HepG2 (cell line): ENCODE data around the gene WLS. TPM values are rescaled to one million over a fixed set of nuclear protein-coding genes. Genes with fewer than 3 reads are reported as not detected.

ENCODE experiments used
- ATAC-seq: fragments of 200-7000 bp; cut with Tn5 transposase; 3 replicates; pipeline ENCODE4 v1.9.1; 2020; ENCODE audit warnings: mild to moderate bottlenecking, moderate library complexity
- BruUV-seq: library from RNA; stranded (reverse); fragments of 400-500 nt; replicated peaks from 2 replicates; lab custom pipeline; 2021; lab: Mats Ljungman, UMichigan
- CTCF ChIA-PET: fragments of 300-600 bp; formaldehyde crosslinking; extraction: SDS; loops from one replicate; lab custom pipeline; 2021; ENCODE audit warnings: low total read pairs, inconsistent platforms, low intra/inter-chr PET ratio; lab: Yijun Ruan, JAX
- POLR2A ChIA-PET: fragments of 350-600 bp; sonication (Branson Sonifier 250); formaldehyde crosslinking; loops from one replicate; lab custom pipeline; 2020; ENCODE audit warnings: antibody characterized with exemption, inconsistent platforms; lab: Yijun Ruan, JAX
- DNase-seq: peaks from one replicate; pipeline ENCODE4 v3.0.0-alpha.2; 2015; ENCODE audit warnings: low spot score
- FAIRE-seq: peaks from 3 replicates; lab custom pipeline; 2011; peaks lifted over from hg19 to GRCh38; lab: Jason Lieb, UNC
- H2AFZ ChIP-seq: one replicate; pipeline ENCODE4 v1.6.1; 2011; ENCODE audit warnings: low read length, inconsistent platforms
- H3K27ac ChIP-seq: fragments of 300-600 bp; 3 replicates; pipeline ENCODE4 v1.8.0; 2011; ENCODE audit warnings: mixed run types, mild to moderate bottlenecking, mixed read lengths, low read length, inconsistent platforms; ENCODE audit not compliant: insufficient read depth; ENCODE audit errors: extremely low read length
- H3K27me3 ChIP-seq, 2 experiments: fragments of 200-600 bp in 1 of 2; 2 replicates in 1 of 2; 3 replicates in 1 of 2; pipeline versions ENCODE4 v1.6.0 to v1.8.0; 2011; ENCODE audit warnings: low read length in 2 of 2, mild to moderate bottlenecking in 2 of 2, moderate library complexity in 2 of 2, inconsistent platforms in 1 of 2; ENCODE audit not compliant: insufficient read depth in 2 of 2, control insufficient read depth in 1 of 2
- H3K36me3 ChIP-seq, 2 experiments: fragments of 200-600 bp in 1 of 2; replicated peaks in 1 of 2; 2 replicates in 1 of 2; 3 replicates in 1 of 2; pipeline versions ENCODE4 v1.5.1 to v1.8.0; 2011; ENCODE audit warnings: low read length in 2 of 2, inconsistent platforms in 1 of 2; ENCODE audit not compliant: insufficient read depth in 2 of 2, control insufficient read depth in 1 of 2
- H3K4me1 ChIP-seq: 2 replicates; pipeline ENCODE4 v1.5.1; 2012; ENCODE audit warnings: low read length, inconsistent platforms; ENCODE audit not compliant: insufficient read depth
- H3K4me2 ChIP-seq: 2 replicates; pipeline ENCODE4 v1.6.0; 2011; ENCODE audit warnings: low read depth, low read length, inconsistent platforms
- H3K4me3 ChIP-seq, 3 experiments: fragments of 200-600 bp in 1 of 3; sonication (generic), shearing (Covaris generic) in 1 of 3; replicated peaks in 1 of 3; 2 replicates each; pipeline ENCODE4 v1.5.1; 2011 to 2016; ENCODE audit warnings: low read length in 3 of 3, inconsistent platforms in 2 of 3, low read depth in 2 of 3, mild to moderate bottlenecking in 2 of 3, control low read depth in 1 of 3, mixed read lengths in 1 of 3; ENCODE audit not compliant: insufficient read depth in 1 of 3
- H3K79me2 ChIP-seq: one replicate; pipeline ENCODE4 v1.6.1; 2011; ENCODE audit warnings: low read length, inconsistent platforms; ENCODE audit not compliant: insufficient read depth
- H3K9ac ChIP-seq: 2 replicates; pipeline ENCODE4 v1.6.0; 2011; ENCODE audit warnings: mild to moderate bottlenecking, low read depth, low read length, inconsistent platforms; ENCODE audit not compliant: insufficient read depth
- H3K9me3 ChIP-seq: 2 replicates; pipeline ENCODE4 v1.5.1; 2012; ENCODE audit warnings: mild to moderate bottlenecking, low read length
- H4K20me1 ChIP-seq: 2 replicates; pipeline ENCODE4 v1.6.0; 2011; ENCODE audit warnings: inconsistent platforms, mild to moderate bottlenecking, low read length, moderate library complexity; ENCODE audit not compliant: insufficient read depth
- GFI1 ChIP-seq: sonication (generic); formaldehyde crosslinking; IDR thresholded peaks from 2 replicates; pipeline ENCODE4 v1.5.0; 2020; ENCODE audit warnings: missing genetic modification reagents, mild to moderate bottlenecking, borderline replicate concordance
- KAT2B ChIP-seq: fragments of 150-350 bp; IDR thresholded peaks from 2 replicates; pipeline ENCODE4 v1.6.1; 2014; ENCODE audit warnings: low read depth, low read length, borderline replicate concordance
- MBD4 ChIP-seq: IDR thresholded peaks from 2 replicates; pipeline ENCODE4 v1.6.1; 2012; ENCODE audit warnings: low read length, inconsistent platforms, borderline replicate concordance
- SRY ChIP-seq: sonication (generic); formaldehyde crosslinking; IDR thresholded peaks from 2 replicates; pipeline ENCODE4 v1.8.0; 2022; ENCODE audit warnings: mild to moderate bottlenecking, missing genetic modification reagents
- SYNCRIP ChIP-seq: fragments of 200-400 bp; formaldehyde crosslinking; IDR thresholded peaks from 2 replicates; pipeline ENCODE4 v1.6.1; 2018; ENCODE audit warnings: mild to moderate bottlenecking, low read depth, low read length; ENCODE audit not compliant: insufficient read depth
- TGIF2 ChIP-seq: IDR thresholded peaks from 2 replicates; pipeline ENCODE4 v1.6.1; 2016; ENCODE audit warnings: control low read depth, missing compliant biosample characterization
- YEATS2 ChIP-seq: sonication (generic); formaldehyde crosslinking; IDR thresholded peaks from 2 replicates; pipeline ENCODE4 v1.4.0; 2020; ENCODE audit warnings: missing genetic modification reagents, borderline replicate concordance
- ZBTB21 ChIP-seq: sonication (generic); formaldehyde crosslinking; IDR thresholded peaks from 2 replicates; pipeline ENCODE4 v1.4.0; 2020; ENCODE audit warnings: missing genetic modification reagents
- ZFP1 ChIP-seq: IDR thresholded peaks from 2 replicates; pipeline ENCODE4 v1.6.1; 2016
- ZNF550 ChIP-seq: sonication (generic); formaldehyde crosslinking; IDR thresholded peaks from 2 replicates; pipeline ENCODE4 v1.4.0; 2020; ENCODE audit warnings: mild to moderate bottlenecking, missing genetic modification reagents, borderline replicate concordance
- ZSCAN5A ChIP-seq: sonication (generic); formaldehyde crosslinking; IDR thresholded peaks from 2 replicates; pipeline ENCODE4 v1.8.0; 2022; ENCODE audit warnings: mild to moderate bottlenecking, missing genetic modification reagents, borderline replicate concordance
- WGBS: methylation state at CpG from one replicate; pipeline ENCODE4 v1.1.6; 2017; ENCODE audit warnings: low lambda C conversion rate; 5-methylcytosine and 5-hydroxymethylcytosine counted together
- in situ Hi-C: cut with HindIII; loops from 2 replicates; pipeline ENCODE4 v1.10.0; 2017; ENCODE audit warnings: low pct_unique_long_range_greater_than_20kb; ENCODE audit not compliant: extremely low pct_ligation_motif_present
- intact Hi-C: fragments of 100-400 bp; cut with micrococcal nuclease; formaldehyde crosslinking; loops from one replicate; pipeline ENCODE4 v1.10.0; 2022; ENCODE audit not compliant: unreplicated experiment
- polyA plus RNA-seq, 8 experiments: library from polyadenylated mRNA; depleted of rRNA in 3 of 8; stranded (reverse) in 7 of 8; unstranded in 1 of 8; fragments of >200 nt; fragmentation: Illumina TruSeq in 4 of 8; extraction: Trizol in 4 of 8; gene quantifications; 2 replicates each; pipeline versions ENCODE4 v1.2.1 to v1.2.3, GENCODE V29; 2011 to 2016; ENCODE audit warnings: low read depth in 4 of 8, missing spikeins in 1 of 8, mixed read lengths in 1 of 8; ENCODE audit not compliant: insufficient read depth in 1 of 8
- total RNA-seq, 5 experiments: library from RNA; depleted of rRNA; stranded (reverse); fragments of >200 nt; fragmentation: Illumina TruSeq; extraction: Trizol; gene quantifications; 2 replicates each; pipeline ENCODE4 v1.2.3, GENCODE V29; 2016; ENCODE audit warnings: low read depth in 1 of 5
- TF ChIP-seq, protein P1 (sequence below): sonication (generic); formaldehyde crosslinking; IDR thresholded peaks from 2 replicates; pipeline ENCODE4 v1.4.0; 2020; ENCODE audit warnings: missing genetic modification reagents

The WLS gene
- total and polyA plus RNA-seq, 2 of the 13 experiments (the other 11 are each of a cell fraction or from before 2014, with no cell fraction given), result not detected

- H3K4me2 ChIP-seq, result no peak overlapping the region
- H3K79me2 ChIP-seq, result no peaks in the 10 kb centered on the region
- no peak for FAIRE-seq
- no TSS peak for BruUV-seq
- H3K9me3 ChIP-seq, result no peaks in the 10 kb centered on the region
- in situ Hi-C loops (no loop called here), intact Hi-C loops (no loop called here)
- no peak overlapping the region for H3K9ac ChIP-seq
- no peak for DNase-seq
- H3K4me1 ChIP-seq, result no peaks in the 10 kb centered on the region
- H3K4me3 ChIP-seq, result no peak overlapping the region
- no peak overlapping the region for H3K27ac ChIP-seq
- TF ChIP-seq YEATS2 (CRISPR knock-in tag), result no peak
- TF ChIP-seq GFI1, result no peak
- TF ChIP-seq ZNF550 (CRISPR knock-in tag), result no peak
- TF ChIP-seq, protein P1, sequence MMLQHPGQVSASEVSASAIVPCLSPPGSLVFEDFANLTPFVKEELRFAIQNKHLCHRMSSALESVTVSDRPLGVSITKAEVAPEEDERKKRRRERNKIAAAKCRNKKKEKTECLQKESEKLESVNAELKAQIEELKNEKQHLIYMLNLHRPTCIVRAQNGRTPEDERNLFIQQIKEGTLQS (CRISPR knock-in tag), result no peak
- 37% methylated on average over 5 of the region's 5 CpGs for WGBS
- ChIA-PET POLR2A (no interaction called here), CTCF (no interaction called here)
- no peak overlapping the region for H2AFZ ChIP-seq
- no peaks in the 10 kb centered on the region for H3K27me3 ChIP-seq
- no peaks in the 10 kb centered on the region for H4K20me1 ChIP-seq
- no peaks in the 10 kb centered on the region for H3K36me3 ChIP-seq
- no peak for ATAC-seq
Observed at GRCh38 chr1:68217618-68218017, 14.7 kb downstream of the WLS start.

- in situ Hi-C loops, result no loop called here
- FAIRE-seq (no peak), ATAC-seq (no peak), DNase-seq (no peak)
- H3K9me3 ChIP-seq, result no peaks in the 10 kb centered on the region
- H4K20me1 ChIP-seq, result no peaks in the 10 kb centered on the region
- TF ChIP-seq SRY (CRISPR knock-in tag) (no peak), ZNF550 (CRISPR knock-in tag) (no peak), MBD4 (no peak), SYNCRIP (no peak), TGIF2 (CRISPR knock-in tag) (no peak), ZSCAN5A (CRISPR knock-in tag) (no peak), ZBTB21 (CRISPR knock-in tag) (no peak), KAT2B (no peak), ZFP1 (CRISPR knock-in tag) (no peak)
- intact Hi-C loops, result no loop called here
- H3K4me3 ChIP-seq, result no peak overlapping the region
- WGBS, result 16% methylated on average over 5 of the region's 5 CpGs
- H3K27me3 ChIP-seq, result no peaks in the 10 kb centered on the region
- H3K9ac ChIP-seq, result no peak overlapping the region
- no peaks in the 10 kb centered on the region for H3K36me3 ChIP-seq
- POLR2A ChIA-PET, result no interaction called here
- H3K27ac ChIP-seq, result no peak overlapping the region
- no TSS peak for BruUV-seq
- no peaks in the 10 kb centered on the region for H3K4me1 ChIP-seq
- H2AFZ ChIP-seq, result no peak overlapping the region
- no peaks in the 10 kb centered on the region for H3K79me2 ChIP-seq
- CTCF ChIA-PET, result no interaction called here
- H3K4me2 ChIP-seq, result no peak overlapping the region
Observed at GRCh38 chr1:68217060-68217554, 15.2 kb downstream of the WLS start.
